Transverse colon (tissue), 4 donors: ENCODE results near the gene NSMF.

Source experiments
- EP300 ChIP-seq: sonication (generic); formaldehyde crosslinking; IDR thresholded peaks from one replicate; pipeline ENCODE4 v1.6.1; 2017; ENCODE audit warnings: antibody characterized with exemption, low read depth
- POLR2A ChIP-seq: fragments of 450-650 bp; IDR thresholded peaks from one replicate; pipeline ENCODE4 v1.6.1; 2016; ENCODE audit warnings: antibody characterized with exemption, mild to moderate bottlenecking, moderate library complexity
- POLR2AphosphoS5 ChIP-seq, 3 donors: sonication (generic); formaldehyde crosslinking; IDR thresholded peaks; one replicate each; pipeline ENCODE4 v1.6.1; 2016; ENCODE audit warnings: antibody characterized with exemption in 3 of 3
- TF ChIP-seq, protein P1 (sequence below), 5 experiments: fragments of 200-600 bp in 3 of 5; fragments of 450-650 bp in 2 of 5; sonication (generic) in 3 of 5; IDR thresholded peaks; 1 replicate in 2 of 5; 2 replicates in 3 of 5; pipeline ENCODE4 v1.5.1; 2016 to 2017; ENCODE audit warnings: antibody characterized with exemption in 5 of 5, inconsistent platforms in 3 of 5, mild to moderate bottlenecking in 2 of 5, moderate library complexity in 1 of 5

- TF ChIP-seq, protein P1, sequence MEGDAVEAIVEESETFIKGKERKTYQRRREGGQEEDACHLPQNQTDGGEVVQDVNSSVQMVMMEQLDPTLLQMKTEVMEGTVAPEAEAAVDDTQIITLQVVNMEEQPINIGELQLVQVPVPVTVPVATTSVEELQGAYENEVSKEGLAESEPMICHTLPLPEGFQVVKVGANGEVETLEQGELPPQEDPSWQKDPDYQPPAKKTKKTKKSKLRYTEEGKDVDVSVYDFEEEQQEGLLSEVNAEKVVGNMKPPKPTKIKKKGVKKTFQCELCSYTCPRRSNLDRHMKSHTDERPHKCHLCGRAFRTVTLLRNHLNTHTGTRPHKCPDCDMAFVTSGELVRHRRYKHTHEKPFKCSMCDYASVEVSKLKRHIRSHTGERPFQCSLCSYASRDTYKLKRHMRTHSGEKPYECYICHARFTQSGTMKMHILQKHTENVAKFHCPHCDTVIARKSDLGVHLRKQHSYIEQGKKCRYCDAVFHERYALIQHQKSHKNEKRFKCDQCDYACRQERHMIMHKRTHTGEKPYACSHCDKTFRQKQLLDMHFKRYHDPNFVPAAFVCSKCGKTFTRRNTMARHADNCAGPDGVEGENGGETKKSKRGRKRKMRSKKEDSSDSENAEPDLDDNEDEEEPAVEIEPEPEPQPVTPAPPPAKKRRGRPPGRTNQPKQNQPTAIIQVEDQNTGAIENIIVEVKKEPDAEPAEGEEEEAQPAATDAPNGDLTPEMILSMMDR (IDR thresholded peaks at IDR 0.05), result no peak
- TF ChIP-seq POLR2AphosphoS5 (IDR thresholded peaks at IDR 0.05) (no peak), POLR2A (no peak), EP300 (no peak)
Measured at GRCh38 chr9:137488906-137489305, 29.8 kb upstream of the NSMF start.
